T-cell (primary cell): ENCODE measurements around the gene VTCN1. TPM values are rescaled to one million over a fixed set of nuclear protein-coding genes. Genes with fewer than 3 reads are reported as not detected.

Source experiments
- ATAC-seq, 4 experiments: fragments of 200-7000 bp in 3 of 4; fragments of 150-1000 bp in 1 of 4; cut with Tn5 transposase; replicated peaks in 1 of 4; 1 replicate in 3 of 4; 2 replicates in 1 of 4; pipeline ENCODE4 v1.10.0; 2021; ENCODE audit warnings: moderate library complexity in 3 of 4, mild to moderate bottlenecking in 2 of 4, moderate number of reproducible peaks in 1 of 4
- CTCF ChIA-PET, 2 donors: fragments of 300-600 bp; sonication (Branson Sonifier 250); formaldehyde crosslinking; loops; one replicate each; lab custom pipeline; 2022; ENCODE audit warnings: antibody characterized with exemption in 2 of 2; lab: Charles Lee
- POLR2A ChIA-PET, 2 donors: fragments of 300-600 bp; sonication (Branson Sonifier 250); formaldehyde crosslinking; loops; one replicate each; lab custom pipeline; 2022; ENCODE audit warnings: antibody characterized with exemption in 2 of 2; lab: Charles Lee
- DNase-seq, 35 experiments: peaks; one replicate each; pipeline versions ENCODE4 v3.0.0 to v3.0.0-alpha.2; 2013 to 2023
- H3K27ac ChIP-seq: one replicate; pipeline ENCODE4 v1.5.1; 2013; ENCODE audit warnings: low read length
- H3K27me3 ChIP-seq, 2 experiments: replicated peaks in 1 of 2; 1 replicate in 1 of 2; 2 replicates in 1 of 2; pipeline versions ENCODE4 v1.6.1 to v1.7.0; 2013; ENCODE audit warnings: low read length in 1 of 2, mixed read lengths in 1 of 2; ENCODE audit not compliant: control insufficient read depth in 2 of 2, insufficient read depth in 2 of 2; ENCODE audit errors: extremely low read depth in 1 of 2
- H3K36me3 ChIP-seq, 2 donors: 1 replicate in 1 of 2; 2 replicates in 1 of 2; pipeline versions ENCODE4 v1.6.1 to v1.7.0; 2013; ENCODE audit warnings: low read length in 1 of 2; ENCODE audit not compliant: control insufficient read depth in 2 of 2, insufficient read depth in 1 of 2; ENCODE audit errors: extremely low read depth in 1 of 2
- H3K4me1 ChIP-seq, 2 experiments: 1 replicate in 1 of 2; 2 replicates in 1 of 2; pipeline versions ENCODE4 v1.6.1 to v1.7.0; 2013; ENCODE audit warnings: low read length in 2 of 2, mixed read lengths in 1 of 2; ENCODE audit not compliant: insufficient read depth in 2 of 2, control insufficient read depth in 1 of 2; ENCODE audit errors: extremely low read depth in 1 of 2
- H3K4me3 ChIP-seq, 2 donors: 1 replicate in 1 of 2; 2 replicates in 1 of 2; pipeline versions ENCODE4 v1.5.1 to v1.7.0; 2013; ENCODE audit warnings: mild to moderate bottlenecking in 2 of 2, low read length in 1 of 2, moderate library complexity in 1 of 2; ENCODE audit not compliant: control insufficient read depth in 1 of 2; ENCODE audit errors: extremely low read depth in 1 of 2
- H3K9me3 ChIP-seq: 2 replicates; pipeline ENCODE4 v1.7.0; 2013
- H3K27ac Mint-ChIP-seq, 2 donors: one replicate each; pipeline ENCODE4 v1.8.0; 2020 to 2021; ENCODE audit warnings: mild to moderate bottlenecking in 2 of 2, mixed read lengths in 2 of 2
- H3K27me3 Mint-ChIP-seq, 2 donors: one replicate each; pipeline ENCODE4 v1.8.0; 2021 to 2022; ENCODE audit warnings: mixed read lengths in 2 of 2
- H3K36me3 Mint-ChIP-seq: one replicate; pipeline ENCODE4 v1.8.0; 2021; ENCODE audit warnings: mixed read lengths
- H3K4me1 Mint-ChIP-seq, 3 donors: one replicate each; pipeline ENCODE4 v1.8.0; 2020 to 2022; ENCODE audit warnings: mixed read lengths in 3 of 3, mild to moderate bottlenecking in 1 of 3
- H3K4me3 Mint-ChIP-seq, 3 donors: one replicate each; pipeline ENCODE4 v1.8.0; 2020 to 2022; ENCODE audit warnings: mild to moderate bottlenecking in 3 of 3, mixed read lengths in 3 of 3, moderate library complexity in 3 of 3
- H3K9me3 Mint-ChIP-seq, 3 donors: one replicate each; pipeline ENCODE4 v1.8.0; 2020 to 2022; ENCODE audit warnings: mixed read lengths in 3 of 3
- WGBS: methylation state at CpG from one replicate; pipeline ENCODE4 v1.1.5; 2013; ENCODE audit warnings: missing lambda C conversion rate; ENCODE audit not compliant: insufficient coverage; 5-methylcytosine and 5-hydroxymethylcytosine counted together
- total RNA-seq, 35 experiments: library from RNA in 6 of 35; stranded (reverse) in 6 of 35; fragments of 120-200 nt in 1 of 35; gene quantifications; one replicate each; pipeline versions ENCODE4 v1.2.1 to v1.2.4 and lab custom pipeline; 2013 to 2026

VTCN1 gene
- total RNA-seq, 5 donors from 2014 or later (not counting 1 experiment from before 2014, with no cell fraction given), result not detected

DNA sequence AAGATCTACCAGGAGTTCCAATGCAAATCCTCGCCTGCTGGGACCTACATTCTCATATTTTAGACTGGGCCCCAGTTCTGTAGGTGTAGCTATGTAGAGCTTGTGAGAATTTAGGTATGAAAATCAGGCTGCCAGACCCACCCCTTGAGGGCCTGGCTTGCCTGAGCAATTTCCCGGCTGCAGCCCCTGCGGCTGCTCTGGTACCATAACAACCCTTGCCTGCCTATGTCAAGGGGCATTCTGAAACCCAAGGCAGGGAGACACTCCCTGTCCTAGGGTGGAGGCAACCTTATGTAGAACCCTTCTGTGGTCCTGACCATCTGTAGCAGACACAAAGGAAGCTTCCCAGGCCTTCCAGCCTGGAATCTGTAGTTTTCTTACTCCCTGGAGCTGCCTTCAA, 28.4 kb downstream of the VTCN1 start:
- Mint-ChIP-seq H3K4me3 (no peak overlapping the region), H3K27ac (no peak overlapping the region), H3K9me3 (no peaks in the 10 kb centered on the region), H3K36me3 (no peaks in the 10 kb centered on the region), H3K4me1 (no peaks in the 10 kb centered on the region), H3K27me3 (no peaks in the 10 kb centered on the region)
- H3K36me3 ChIP-seq, result no peaks in the 10 kb centered on the region
- 94% methylated on average over 2 of the region's 3 CpGs for WGBS
- H3K27ac ChIP-seq, result no peak overlapping the region
- POLR2A ChIA-PET, result interaction anchor here in 1 of 2 donors (0.6 kb wide), 1 partner anchor 11 kb away, joined by 3 read pairs; no protein-coding TSS in a partner anchor
- DNase-seq, result no peak
- no peaks in the 10 kb centered on the region for H3K9me3 ChIP-seq
- no peak overlapping the region for H3K4me3 ChIP-seq
- CTCF ChIA-PET, result no interaction called here
- H3K27me3 ChIP-seq, result no peaks in the 10 kb centered on the region
- no peaks in the 10 kb centered on the region for H3K4me1 ChIP-seq
- ATAC-seq, result no peak

DNA sequence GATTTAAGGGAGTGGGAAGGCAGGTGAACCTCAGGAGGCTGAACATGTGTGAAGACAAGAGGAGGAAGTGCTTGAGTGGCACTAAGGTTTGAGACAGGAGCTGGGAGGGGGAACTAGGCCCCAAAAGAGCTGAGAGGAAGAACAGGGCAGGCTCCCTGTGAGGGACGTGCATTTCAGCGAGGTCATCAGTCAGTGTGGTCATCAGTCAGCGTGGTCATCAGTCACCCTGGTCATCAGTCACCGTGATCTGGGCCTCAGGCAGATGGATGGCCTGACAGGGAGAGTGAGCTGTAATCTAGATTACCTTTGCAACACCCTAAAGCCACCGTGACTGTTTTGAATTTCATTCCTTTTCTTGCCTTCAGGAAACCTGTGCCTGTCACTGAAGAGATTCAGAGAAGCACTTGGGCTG, 29.1 kb downstream of the VTCN1 start:
- Histone ChIP-seq H3K4me3 (no peak overlapping the region), H3K9me3 (no peaks in the 10 kb centered on the region), H3K27me3 (no peaks in the 10 kb centered on the region), H3K4me1 (no peaks in the 10 kb centered on the region), H3K36me3 (no peaks in the 10 kb centered on the region), H3K27ac (no peak overlapping the region)
- Mint-ChIP-seq H3K9me3 (no peaks in the 10 kb centered on the region), H3K27ac (no peak overlapping the region), H3K4me3 (no peak overlapping the region), H3K4me1 (no peaks in the 10 kb centered on the region), H3K36me3 (no peaks in the 10 kb centered on the region), H3K27me3 (no peaks in the 10 kb centered on the region)
- ATAC-seq, result no peak
- POLR2A ChIA-PET, result no interaction called here
- no peak for DNase-seq
- WGBS, result 58% methylated on average over 4 of the region's 5 CpGs
- CTCF ChIA-PET, result no interaction called here

GRCh38 chr1:117180147-117180967, 30.4 kb downstream of the VTCN1 start:
- CTCF ChIA-PET, result interaction anchor here in 1 of 2 donors (0.6 kb wide), 1 partner anchor 19 kb away, joined by 3 read pairs; no protein-coding TSS in a partner anchor
- no peak overlapping the region for H3K4me3 ChIP-seq
- no peaks in the 10 kb centered on the region for H3K36me3 Mint-ChIP-seq
- no peak overlapping the region for H3K4me3 Mint-ChIP-seq
- no peaks in the 10 kb centered on the region for H3K36me3 ChIP-seq
- no peaks in the 10 kb centered on the region for H3K9me3 Mint-ChIP-seq
- H3K27me3 Mint-ChIP-seq, result no peaks in the 10 kb centered on the region
- no peak overlapping the region for H3K27ac Mint-ChIP-seq
- no peaks in the 10 kb centered on the region for H3K4me1 Mint-ChIP-seq
- POLR2A ChIA-PET, result interaction anchor here in 1 of 2 donors (0.6 kb wide), 1 partner anchor 383 kb away, joined by 3 read pairs; no protein-coding TSS in a partner anchor
- H3K4me1 ChIP-seq, result no peaks in the 10 kb centered on the region
- H3K27ac ChIP-seq, result no peak overlapping the region
- no peak for DNase-seq
- ATAC-seq, result no peak
- no peaks in the 10 kb centered on the region for H3K27me3 ChIP-seq
- H3K9me3 ChIP-seq, result no peaks in the 10 kb centered on the region
- 82% methylated on average over 5 of the region's 5 CpGs for WGBS

- Histone ChIP-seq H3K27ac (no peak overlapping the region), H3K27me3 (peaks cover 0 to 2% of the 10 kb centered on the region in 2 experiments), H3K4me3 (no peak overlapping the region), H3K9me3 (no peaks in the 10 kb centered on the region), H3K4me1 (no peaks in the 10 kb centered on the region), H3K36me3 (no peaks in the 10 kb centered on the region)
- Mint-ChIP-seq H3K27ac (no peak overlapping the region), H3K4me3 (no peak overlapping the region), H3K36me3 (no peaks in the 10 kb centered on the region), H3K27me3 (no peaks in the 10 kb centered on the region), H3K9me3 (no peaks in the 10 kb centered on the region), H3K4me1 (no peaks in the 10 kb centered on the region)
- ATAC-seq, result no peak
- no peak for DNase-seq
- ChIA-PET CTCF (no interaction called here), POLR2A (no interaction called here)
- WGBS, result no CpG with 5 or more reads among the region's 5 CpGs
Measured at GRCh38 chr1:117179471-117179870, 31.3 kb downstream of the VTCN1 start.

GRCh38 chr1:117178756-117179155, 32.0 kb downstream of the VTCN1 start:
- no peak overlapping the region for H3K4me3 ChIP-seq
- H3K4me1 Mint-ChIP-seq, result no peaks in the 10 kb centered on the region
- no peak overlapping the region for H3K27ac ChIP-seq
- H3K27ac Mint-ChIP-seq, result no peak overlapping the region
- no peak for ATAC-seq
- no peak for DNase-seq
- no peaks in the 10 kb centered on the region for H3K36me3 ChIP-seq
- no peaks in the 10 kb centered on the region for H3K27me3 Mint-ChIP-seq
- H3K4me1 ChIP-seq, result no peaks in the 10 kb centered on the region
- peaks cover 0 to 2% of the 10 kb centered on the region in 2 experiments for H3K27me3 ChIP-seq
- H3K4me3 Mint-ChIP-seq, result no peak overlapping the region
- no peaks in the 10 kb centered on the region for H3K36me3 Mint-ChIP-seq
- no peaks in the 10 kb centered on the region for H3K9me3 ChIP-seq
- WGBS, result 75% methylated on average over 2 of the region's 5 CpGs
- CTCF ChIA-PET, result no interaction called here
- no peaks in the 10 kb centered on the region for H3K9me3 Mint-ChIP-seq
- POLR2A ChIA-PET, result no interaction called here

DNA sequence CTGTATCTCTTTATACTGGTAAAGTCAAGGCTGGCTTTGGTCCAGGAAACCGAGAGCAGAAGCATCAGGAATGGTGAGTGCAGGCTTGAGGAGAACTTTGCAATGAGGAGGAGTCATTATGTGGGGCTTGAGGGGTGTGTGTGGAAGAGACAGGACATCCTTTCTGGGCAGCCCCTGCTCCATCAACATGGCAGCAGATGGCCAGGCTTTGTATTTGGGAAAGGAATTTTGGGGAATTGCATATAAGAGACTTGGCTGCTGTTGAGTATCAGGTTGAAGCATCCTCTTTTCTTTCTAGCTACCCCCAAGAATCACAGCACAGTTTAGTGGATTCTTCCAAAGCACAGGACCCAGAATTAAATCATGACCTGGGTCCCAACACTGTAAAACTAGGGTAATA, 33.4 kb downstream of the VTCN1 start:
- Histone ChIP-seq H3K4me1 (no peaks in the 10 kb centered on the region), H3K4me3 (no peak overlapping the region), H3K36me3 (no peaks in the 10 kb centered on the region), H3K9me3 (no peaks in the 10 kb centered on the region), H3K27me3 (peaks cover 0 to 2% of the 10 kb centered on the region in 2 experiments), H3K27ac (no peak overlapping the region)
- H3K4me1 Mint-ChIP-seq, result no peaks in the 10 kb centered on the region
- ChIA-PET POLR2A (interaction anchor here in 1 of 2 donors (0.6 kb wide), 1 partner anchor 48 kb away, joined by 3 read pairs; no protein-coding TSS in a partner anchor), CTCF (no interaction called here)
- DNase-seq (no peak), ATAC-seq (no peak)
- no peaks in the 10 kb centered on the region for H3K36me3 Mint-ChIP-seq
- H3K4me3 Mint-ChIP-seq, result no peak overlapping the region
- no CpG with 5 or more reads among the region's 1 CpG for WGBS
- peaks cover 0 to 4% of the 10 kb centered on the region in 2 donors for H3K27me3 Mint-ChIP-seq
- no peak overlapping the region for H3K27ac Mint-ChIP-seq
- no peaks in the 10 kb centered on the region for H3K9me3 Mint-ChIP-seq
